NOMO-1 treated with DMSO at 0.1 percent for 48 hours (cell line): ENCODE data around the gene NAA25.
A peak's percentile ranks its signal among the peaks of the same experiment; 100 is the strongest.
"Not testable (repeated sequence)": the region's sequence is repeated elsewhere in the genome, so short reads cannot be mapped to it uniquely, and the experiment has no call there.

ENCODE experiments used
- DNase-seq: peaks from one replicate; lab custom pipeline; 2025; ENCODE audit not compliant: unreplicated experiment; lab: John Stamatoyannopoulos, UW

Gene NAA25

GRCh38 chr12:112010415-112011344 is 97.9 kb downstream of the NAA25 start:
- no peak for DNase-seq

GRCh38 chr12:112009596-112009995 is 99.0 kb downstream of the NAA25 start:
- DNase-seq, result not testable (repeated sequence)

- DNase-seq, result no peak
Observed at GRCh38 chr12:112008918-112009317, 99.7 kb downstream of the NAA25 start.

- no peak for DNase-seq
Observed at GRCh38 chr12:112007945-112008344, 100.6 kb downstream of the NAA25 start.

- peak; percentile 34 for DNase-seq
Observed at GRCh38 chr12:112005419-112006395, 102.9 kb downstream of the NAA25 start.

GRCh38 chr12:112004041-112004440 is 104.5 kb downstream of the NAA25 start:
- DNase-seq, result no peak

GRCh38 chr12:112001576-112001975 is 107.0 kb downstream of the NAA25 start:
- DNase-seq, result no peak

- DNase-seq, result no peak
Observed at GRCh38 chr12:112000820-112001219, 107.8 kb downstream of the NAA25 start.

- DNase-seq, result peak; percentile 23
Observed at GRCh38 chr12:111999129-111999528, 109.5 kb downstream of the NAA25 start.

GRCh38 chr12:111998015-111998414 is 110.6 kb downstream of the NAA25 start:
- DNase-seq, result no peak

GRCh38 chr12:111997300-111997699 is 111.3 kb downstream of the NAA25 start:
- no peak for DNase-seq

- DNase-seq, result no peak
Observed at GRCh38 chr12:111995782-111996480, 112.7 kb downstream of the NAA25 start.

- peak; percentile 82 for DNase-seq
Observed at GRCh38 chr12:111994211-111995111, 114.1 kb downstream of the NAA25 start.

GRCh38 chr12:111993292-111994150 is 115.1 kb downstream of the NAA25 start:
- DNase-seq, result peak; percentile 41

GRCh38 chr12:111992464-111992863 is 116.1 kb downstream of the NAA25 start:
- DNase-seq, result no peak

GRCh38 chr12:111991946-111992345 is 116.6 kb downstream of the NAA25 start:
- DNase-seq, result no peak

- DNase-seq, result no peak
Observed at GRCh38 chr12:111991535-111991934, 117.0 kb downstream of the NAA25 start.

GRCh38 chr12:111984820-111985219 is 123.8 kb downstream of the NAA25 start:
- no peak for DNase-seq

GRCh38 chr12:111981987-111982386 is 126.6 kb downstream of the NAA25 start:
- DNase-seq, result no peak
